Right renal cortex interstitium (tissue), 3 donors: ENCODE data around the gene SLC25A39. TPM values are rescaled to one million over a fixed set of nuclear protein-coding genes. Genes with fewer than 3 reads are reported as not detected.
"Not testable (repeated sequence)": the region's sequence is repeated elsewhere in the genome, so short reads cannot be mapped to it uniquely, and the experiment has no call there.

Experiments
- DNase-seq, 3 donors: peaks; one replicate each; pipeline ENCODE4 v3.0.0-alpha.2; 2013; ENCODE audit warnings: low read depth in 3 of 3, low spot score in 2 of 3
- polyA plus RNA-seq, 3 donors: library from polyadenylated mRNA; unstranded; fragments of 120-200 nt; gene quantifications; one replicate each; pipeline ENCODE4 v1.2.1, GENCODE V29; 2013; ENCODE audit not compliant: insufficient read length in 3 of 3

SLC25A39 gene
- polyA plus RNA-seq = 10 to 100 TPM; 82.5 to 88.4 (median 85.4) TPM

GRCh38 chr17:44324571-44325275 is at the start of gene SLC25A39:
Gene SLC25A39, minus strand, starts transcription at chr17:44324823. Its CDS starts 1,261 bp downstream, at chr17:44323562.
- DNase-seq = peak in 2 of 3 donors; percentile 82 to 88

- DNase-seq = no peak
Observed at GRCh38 chr17:44372036-44372435, 47.4 kb upstream of the SLC25A39 start.

GRCh38 chr17:44369414-44370023 is 44.9 kb upstream of the SLC25A39 start:
- DNase-seq = not testable (repeated sequence)

GRCh38 chr17:44368391-44369243 is 44.0 kb upstream of the SLC25A39 start:
- not testable (repeated sequence) for DNase-seq

GRCh38 chr17:44367231-44367979 is 42.8 kb upstream of the SLC25A39 start:
- no peak for DNase-seq

GRCh38 chr17:44365051-44365450 is 40.4 kb upstream of the SLC25A39 start:
- DNase-seq = not testable (repeated sequence)

GRCh38 chr17:44363613-44364159 is 39.1 kb upstream of the SLC25A39 start, which contains the start of gene FAM171A2:
Gene FAM171A2, minus strand, starts transcription at chr17:44363853. Its CDS starts 139 bp downstream, at chr17:44363714.
- no peak for DNase-seq

GRCh38 chr17:44362949-44363612 is 38.5 kb upstream of the SLC25A39 start:
- no peak for DNase-seq

GRCh38 chr17:44362459-44362948 is 37.9 kb upstream of the SLC25A39 start:
- DNase-seq = no peak

GRCh38 chr17:44361292-44362260 is 37.0 kb upstream of the SLC25A39 start:
- DNase-seq = no peak

GRCh38 chr17:44360826-44361225 is 36.2 kb upstream of the SLC25A39 start:
- no peak for DNase-seq

GRCh38 chr17:44360144-44360533 is 35.5 kb upstream of the SLC25A39 start:
- no peak for DNase-seq

GRCh38 chr17:44359458-44360143 is 35.0 kb upstream of the SLC25A39 start:
- no peak for DNase-seq

- DNase-seq = no peak
Observed at GRCh38 chr17:44359006-44359405, 34.4 kb upstream of the SLC25A39 start.

- no peak for DNase-seq
Observed at GRCh38 chr17:44358066-44358465, 33.4 kb upstream of the SLC25A39 start.

- DNase-seq = no peak
Observed at GRCh38 chr17:44356241-44356640, 31.6 kb upstream of the SLC25A39 start.

GRCh38 chr17:44355642-44356099 is 31.0 kb upstream of the SLC25A39 start:
- no peak for DNase-seq
